Vagina (tissue), 2 donors: ENCODE data around the gene ASIC3. TPM values are rescaled to one million over a fixed set of nuclear protein-coding genes. Genes with fewer than 3 reads are reported as not detected.

Source experiments
- DNase-seq, 2 donors: peaks; one replicate each; pipeline ENCODE4 v3.0.0-alpha.2; 2017; ENCODE audit errors: extremely low spot score in 2 of 2
- H3K27ac ChIP-seq: fragments of 200-600 bp; sonication (generic); one replicate; pipeline ENCODE4 v1.5.1; 2019
- H3K27me3 ChIP-seq: fragments of 200-600 bp; sonication (generic); one replicate; pipeline ENCODE4 v1.5.1; 2019
- H3K36me3 ChIP-seq, 2 donors: fragments of 200-600 bp; sonication (generic); one replicate each; pipeline ENCODE4 v1.5.1; 2017 to 2019
- H3K4me1 ChIP-seq: fragments of 200-600 bp; sonication (generic); one replicate; pipeline ENCODE4 v1.5.1; 2019
- H3K4me3 ChIP-seq, 2 donors: fragments of 200-600 bp; sonication (generic); 1 replicate in 1 of 2; 2 replicates in 1 of 2; pipeline ENCODE4 v1.5.1; 2016 to 2019
- H3K9me3 ChIP-seq: fragments of 200-600 bp; sonication (generic); one replicate; pipeline ENCODE4 v1.5.1; 2019
- CTCF ChIP-seq, 3 experiments: fragments of 450-650 bp in 2 of 3; fragments of 200-600 bp in 1 of 3; sonication (generic) in 1 of 3; IDR thresholded peaks; one replicate each; pipeline ENCODE4 v1.5.1; 2017 to 2019; ENCODE audit warnings: antibody characterized with exemption in 3 of 3, mild to moderate bottlenecking in 2 of 3, moderate library complexity in 2 of 3
- POLR2A ChIP-seq, 2 donors: fragments of 450-650 bp; IDR thresholded peaks; one replicate each; pipeline ENCODE4 v1.6.1; 2017; ENCODE audit warnings: antibody characterized with exemption in 2 of 2, mild to moderate bottlenecking in 2 of 2, moderate library complexity in 2 of 2
- POLR2AphosphoS5 ChIP-seq, 2 donors: sonication (generic); formaldehyde crosslinking; IDR thresholded peaks; one replicate each; pipeline ENCODE4 v1.9.0; 2017; ENCODE audit warnings: antibody characterized with exemption in 2 of 2, mild to moderate bottlenecking in 2 of 2, low read depth in 1 of 2; ENCODE audit not compliant: insufficient read depth in 1 of 2
- intact Hi-C: fragments of 100-400 bp; cut with DNase I; formaldehyde crosslinking; loops from one replicate; pipeline ENCODE4 v1.15.1; 2023
- total RNA-seq: library from RNA; depleted of rRNA; stranded (reverse); fragments of >200 nt; gene quantifications from one replicate; pipeline ENCODE4 v1.2.3, GENCODE V29; 2016

Gene ASIC3
- total RNA-seq, 1 donor from 2014 or later: 3.7 TPM

GRCh38 chr7:151091431-151091830, 43.1 kb downstream of the ASIC3 start:
- DNase-seq: no peak
- no peak overlapping the region for H3K4me3 ChIP-seq
- H3K36me3 ChIP-seq: no peaks in the 10 kb centered on the region
- TF ChIP-seq POLR2A (IDR thresholded peaks at IDR 0.05): no peak
- no peak for TF ChIP-seq CTCF (IDR thresholded peaks at IDR 0.05)
- TF ChIP-seq POLR2AphosphoS5 (IDR thresholded peaks at IDR 0.05; ENCODE audit: insufficient read depth in 1 of 2, low read depth in 1 of 2): no peak
- no peaks in the 10 kb centered on the region for H3K9me3 ChIP-seq
- H3K4me1 ChIP-seq: peaks cover 68% of the 10 kb centered on the region
- H3K27ac ChIP-seq: no peak overlapping the region
- H3K27me3 ChIP-seq: no peaks in the 10 kb centered on the region
- intact Hi-C loops: no loop called here

GRCh38 chr7:151091988-151092387, 43.7 kb downstream of the ASIC3 start:
- no peak overlapping the region for H3K27ac ChIP-seq
- H3K36me3 ChIP-seq: no peaks in the 10 kb centered on the region
- DNase-seq: no peak
- H3K27me3 ChIP-seq: no peaks in the 10 kb centered on the region
- no peaks in the 10 kb centered on the region for H3K9me3 ChIP-seq
- intact Hi-C loops: no loop called here
- no peak for TF ChIP-seq POLR2A (IDR thresholded peaks at IDR 0.05)
- H3K4me3 ChIP-seq: no peak overlapping the region
- peaks cover 68% of the 10 kb centered on the region for H3K4me1 ChIP-seq

GRCh38 chr7:151093748-151094147, 45.4 kb downstream of the ASIC3 start:
- Histone ChIP-seq H3K27me3 (no peaks in the 10 kb centered on the region), H3K9me3 (no peaks in the 10 kb centered on the region), H3K4me3 (no peak overlapping the region), H3K27ac (no peak overlapping the region), H3K4me1 (peaks cover 55% of the 10 kb centered on the region), H3K36me3 (no peaks in the 10 kb centered on the region)
- no peak for TF ChIP-seq POLR2A (IDR thresholded peaks at IDR 0.05)
- TF ChIP-seq CTCF (IDR thresholded peaks at IDR 0.05): no peak
- no peak for TF ChIP-seq POLR2AphosphoS5 (IDR thresholded peaks at IDR 0.05; ENCODE audit: insufficient read depth in 1 of 2, low read depth in 1 of 2)
- DNase-seq: no peak
- intact Hi-C loops: loop anchor here (2.0 kb wide), 1 partner anchor 15 kb away; no protein-coding TSS in a partner anchor

- Histone ChIP-seq H3K36me3 (no peaks in the 10 kb centered on the region), H3K9me3 (no peaks in the 10 kb centered on the region), H3K4me1 (peaks cover 50% of the 10 kb centered on the region), H3K4me3 (no peak overlapping the region), H3K27me3 (no peaks in the 10 kb centered on the region), H3K27ac (no peak overlapping the region)
- DNase-seq: no peak
- intact Hi-C loops: loop anchor here (2.0 kb wide), 1 partner anchor 14 kb away; no protein-coding TSS in a partner anchor
- TF ChIP-seq POLR2A (IDR thresholded peaks at IDR 0.05) (no peak), POLR2AphosphoS5 (IDR thresholded peaks at IDR 0.05; ENCODE audit: insufficient read depth in 1 of 2, low read depth in 1 of 2) (no peak), CTCF (IDR thresholded peaks at IDR 0.05) (no peak)
Observed at GRCh38 chr7:151094675-151095074, 46.3 kb downstream of the ASIC3 start.

GRCh38 chr7:151095123-151095797, 46.9 kb downstream of the ASIC3 start:
- Histone ChIP-seq H3K4me1 (peaks cover 50% of the 10 kb centered on the region), H3K4me3 (no peak overlapping the region), H3K27ac (no peak overlapping the region), H3K27me3 (no peaks in the 10 kb centered on the region), H3K36me3 (no peaks in the 10 kb centered on the region), H3K9me3 (no peaks in the 10 kb centered on the region)
- no peak for TF ChIP-seq POLR2AphosphoS5 (IDR thresholded peaks at IDR 0.05; ENCODE audit: insufficient read depth in 1 of 2, low read depth in 1 of 2)
- no peak for TF ChIP-seq POLR2A (IDR thresholded peaks at IDR 0.05)
- no peak for TF ChIP-seq CTCF (IDR thresholded peaks at IDR 0.05)
- DNase-seq: no peak
- intact Hi-C loops: loop anchor here (2.0 kb wide), 1 partner anchor 14 kb away; no protein-coding TSS in a partner anchor
